ENCODE results near the gene VASP. TPM values are rescaled to one million over a fixed set of nuclear protein-coding genes. Genes with fewer than 3 reads are reported as not detected.

Gene VASP
- total and polyA plus RNA-seq, 2 experiments from 2014 or later, result 60.3 to 147 TPM

DNA sequence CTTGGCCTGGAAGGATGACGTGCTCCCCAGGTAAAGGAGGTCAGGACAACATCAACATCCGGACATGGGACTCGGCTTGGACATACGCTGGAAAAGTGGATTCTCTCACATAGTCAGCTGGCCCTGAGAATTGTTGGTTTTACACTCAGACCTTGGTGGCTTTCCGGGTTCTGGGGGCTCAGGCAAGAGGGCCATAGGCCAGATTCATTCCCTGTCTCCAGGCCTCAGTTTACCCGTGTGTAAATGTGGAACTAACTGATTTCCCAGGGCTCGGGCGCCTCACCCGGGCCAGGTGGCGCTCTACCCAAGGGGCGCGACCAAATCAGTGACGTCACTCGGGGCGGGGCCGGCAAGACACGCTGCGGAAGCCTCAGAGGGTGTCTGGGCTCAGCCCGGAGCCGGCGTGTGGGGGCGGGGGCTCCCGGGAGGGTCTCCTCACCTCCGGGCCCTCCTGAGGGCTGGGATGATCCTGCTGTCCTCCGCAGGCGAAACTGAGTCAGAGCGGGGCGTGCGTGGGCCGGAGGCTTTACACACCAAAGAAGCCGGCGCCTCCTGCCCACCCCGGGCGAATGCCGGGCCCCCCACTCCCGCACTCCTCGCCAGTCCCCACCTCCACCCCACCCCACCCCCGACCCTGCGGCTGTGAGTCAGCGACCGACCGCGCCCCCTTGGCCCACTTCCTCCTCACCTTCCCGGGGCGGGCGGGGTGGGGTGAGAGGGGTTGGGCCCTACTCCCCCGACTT is 862 bp upstream of the VASP start:
- H3K4me1 ChIP-seq (ENCODE audit: insufficient read depth), result peaks cover 18% of the 10 kb centered on the region
- no peaks in the 10 kb centered on the region for H3K27me3 ChIP-seq (ENCODE audit: insufficient read depth)
- H3K9me2 ChIP-seq (ENCODE audit: insufficient read depth), result no peaks in the 10 kb centered on the region
- peak overlapping the region; percentile 94; the same call in 1 of the 2 replicates for H2AFZ ChIP-seq
- H3K27ac ChIP-seq (ENCODE audit: low read depth), result peak overlapping the region; percentile 99
- TF ChIP-seq STAT1 (IDR thresholded peaks at IDR 0.05; ENCODE audit: unreplicated experiment) (no peak), JUNB (IDR thresholded peaks at IDR 0.05; ENCODE audit: unreplicated experiment) (no peak), POLR2AphosphoS5 (IDR thresholded peaks at IDR 0.05; ENCODE audit: low read depth) (peak; percentile 85), ZNF462 (CRISPR knock-in tag; IDR thresholded peaks at IDR 0.05) (no peak), CREB1 (CRISPR knock-in tag; IDR thresholded peaks at IDR 0.05; ENCODE audit: low read depth) (peak; percentile 98), EZH2 (IDR thresholded peaks at IDR 0.05; ENCODE audit: low read depth, unreplicated experiment) (no peak), ETS1 (IDR thresholded peaks at IDR 0.05) (no peak)
- TF ChIP-seq, protein P1, sequence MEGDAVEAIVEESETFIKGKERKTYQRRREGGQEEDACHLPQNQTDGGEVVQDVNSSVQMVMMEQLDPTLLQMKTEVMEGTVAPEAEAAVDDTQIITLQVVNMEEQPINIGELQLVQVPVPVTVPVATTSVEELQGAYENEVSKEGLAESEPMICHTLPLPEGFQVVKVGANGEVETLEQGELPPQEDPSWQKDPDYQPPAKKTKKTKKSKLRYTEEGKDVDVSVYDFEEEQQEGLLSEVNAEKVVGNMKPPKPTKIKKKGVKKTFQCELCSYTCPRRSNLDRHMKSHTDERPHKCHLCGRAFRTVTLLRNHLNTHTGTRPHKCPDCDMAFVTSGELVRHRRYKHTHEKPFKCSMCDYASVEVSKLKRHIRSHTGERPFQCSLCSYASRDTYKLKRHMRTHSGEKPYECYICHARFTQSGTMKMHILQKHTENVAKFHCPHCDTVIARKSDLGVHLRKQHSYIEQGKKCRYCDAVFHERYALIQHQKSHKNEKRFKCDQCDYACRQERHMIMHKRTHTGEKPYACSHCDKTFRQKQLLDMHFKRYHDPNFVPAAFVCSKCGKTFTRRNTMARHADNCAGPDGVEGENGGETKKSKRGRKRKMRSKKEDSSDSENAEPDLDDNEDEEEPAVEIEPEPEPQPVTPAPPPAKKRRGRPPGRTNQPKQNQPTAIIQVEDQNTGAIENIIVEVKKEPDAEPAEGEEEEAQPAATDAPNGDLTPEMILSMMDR (conservative IDR thresholded peaks at IDR 0.05; ENCODE audit: low read depth in 2 of 2), result peak; percentile 51 to 75
- TF ChIP-seq, protein P2, sequence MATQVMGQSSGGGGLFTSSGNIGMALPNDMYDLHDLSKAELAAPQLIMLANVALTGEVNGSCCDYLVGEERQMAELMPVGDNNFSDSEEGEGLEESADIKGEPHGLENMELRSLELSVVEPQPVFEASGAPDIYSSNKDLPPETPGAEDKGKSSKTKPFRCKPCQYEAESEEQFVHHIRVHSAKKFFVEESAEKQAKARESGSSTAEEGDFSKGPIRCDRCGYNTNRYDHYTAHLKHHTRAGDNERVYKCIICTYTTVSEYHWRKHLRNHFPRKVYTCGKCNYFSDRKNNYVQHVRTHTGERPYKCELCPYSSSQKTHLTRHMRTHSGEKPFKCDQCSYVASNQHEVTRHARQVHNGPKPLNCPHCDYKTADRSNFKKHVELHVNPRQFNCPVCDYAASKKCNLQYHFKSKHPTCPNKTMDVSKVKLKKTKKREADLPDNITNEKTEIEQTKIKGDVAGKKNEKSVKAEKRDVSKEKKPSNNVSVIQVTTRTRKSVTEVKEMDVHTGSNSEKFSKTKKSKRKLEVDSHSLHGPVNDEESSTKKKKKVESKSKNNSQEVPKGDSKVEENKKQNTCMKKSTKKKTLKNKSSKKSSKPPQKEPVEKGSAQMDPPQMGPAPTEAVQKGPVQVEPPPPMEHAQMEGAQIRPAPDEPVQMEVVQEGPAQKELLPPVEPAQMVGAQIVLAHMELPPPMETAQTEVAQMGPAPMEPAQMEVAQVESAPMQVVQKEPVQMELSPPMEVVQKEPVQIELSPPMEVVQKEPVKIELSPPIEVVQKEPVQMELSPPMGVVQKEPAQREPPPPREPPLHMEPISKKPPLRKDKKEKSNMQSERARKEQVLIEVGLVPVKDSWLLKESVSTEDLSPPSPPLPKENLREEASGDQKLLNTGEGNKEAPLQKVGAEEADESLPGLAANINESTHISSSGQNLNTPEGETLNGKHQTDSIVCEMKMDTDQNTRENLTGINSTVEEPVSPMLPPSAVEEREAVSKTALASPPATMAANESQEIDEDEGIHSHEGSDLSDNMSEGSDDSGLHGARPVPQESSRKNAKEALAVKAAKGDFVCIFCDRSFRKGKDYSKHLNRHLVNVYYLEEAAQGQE (IDR thresholded peaks at IDR 0.05; ENCODE audit: unreplicated experiment), result peak; percentile 23
- peaks cover 14% of the 10 kb centered on the region for H3F3A ChIP-seq (replicated peaks; ENCODE audit: low read depth)
- ATAC-seq (peak; percentile 61), DNase-seq (ENCODE audit: low spot score) (peak; percentile 98)
- peak overlapping the region; percentile 95 for H3K4me2 ChIP-seq
- H3K27ac Mint-ChIP-seq, result peak overlapping the region; percentile 93
- peak overlapping the region; percentile 88 for H3K4me3 Mint-ChIP-seq
- peak overlapping the region; percentile 99 for H3K4me3 ChIP-seq
- H3K36me3 Mint-ChIP-seq (ENCODE audit: low read depth), result peaks cover 12% of the 10 kb centered on the region
- peaks cover 7% of the 10 kb centered on the region; the same call in 1 of the 2 replicates for H4K20me1 ChIP-seq (replicated peaks; ENCODE audit: insufficient read depth)
- peaks cover 12% of the 10 kb centered on the region for H3K27me3 Mint-ChIP-seq (ENCODE audit: insufficient read depth, low read depth, poor library complexity)
- no peaks in the 10 kb centered on the region for H3K36me3 ChIP-seq (ENCODE audit: insufficient read depth)
- peaks cover 41% of the 10 kb centered on the region for H3K79me2 ChIP-seq (replicated peaks; ENCODE audit: insufficient read depth)
- no peaks in the 10 kb centered on the region; the same call in 2 of the 3 replicates for H3K9me3 Mint-ChIP-seq
- peaks cover 24% of the 10 kb centered on the region for H3K4me1 Mint-ChIP-seq

All from GM23338 (cell line).